ENCODE data around the gene SEC61B.
"Not testable (repeated sequence)": the region's sequence is repeated elsewhere in the genome, so short reads cannot be mapped to it uniquely, and the experiment has no call there.

Gene SEC61B

DNA sequence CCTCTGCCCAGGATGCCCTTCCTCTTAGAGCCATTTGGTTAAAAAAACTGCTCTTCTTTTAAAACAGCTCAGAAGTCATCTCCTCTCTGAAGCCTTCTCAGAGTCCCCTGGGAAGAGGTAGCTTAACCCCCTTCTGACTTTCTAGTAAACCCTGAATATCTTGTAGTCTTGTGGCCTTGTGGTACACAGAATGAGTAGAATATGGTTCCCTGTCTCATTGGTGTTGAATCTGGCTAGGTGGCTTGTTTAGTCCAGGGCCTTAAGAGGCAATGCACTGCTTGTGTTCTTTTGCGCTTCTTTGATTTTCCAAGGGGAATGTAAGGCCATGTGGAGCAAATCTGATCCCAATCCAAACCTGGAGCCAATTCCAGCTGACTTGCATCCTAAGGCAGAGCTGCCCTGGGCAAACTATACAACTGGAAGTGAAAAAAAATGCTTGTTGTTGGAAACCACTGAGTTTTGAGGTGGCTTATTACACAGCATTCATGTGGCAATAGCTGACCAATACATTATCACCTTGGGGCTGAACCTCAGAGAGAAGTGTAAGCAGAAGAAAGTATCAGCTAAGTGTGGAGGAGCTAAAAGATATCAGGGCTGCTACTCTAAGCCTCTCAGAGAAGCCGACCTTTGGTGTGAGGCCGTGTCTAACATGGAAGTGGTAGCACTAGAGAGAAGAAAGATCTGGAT, 31.3 kb upstream of the SEC61B start:
- H3K4me3 ChIP-seq (ENCODE audit: low read depth, low read length), result no peak overlapping the region
- no peak for TF ChIP-seq CTCF (IDR thresholded peaks at IDR 0.05; ENCODE audit: control insufficient read depth, extremely low read depth, insufficient read depth)
- DNase-seq (ENCODE audit: low read depth), result no peak

GRCh38 chr9:99192786-99193465, 29.2 kb upstream of the SEC61B start:
- TF ChIP-seq CTCF (IDR thresholded peaks at IDR 0.05; ENCODE audit: control insufficient read depth, extremely low read depth, insufficient read depth), result no peak
- no peak overlapping the region for H3K4me3 ChIP-seq (ENCODE audit: low read depth, low read length)
- DNase-seq (ENCODE audit: low read depth), result no peak

GRCh38 chr9:99193466-99193821, 28.6 kb upstream of the SEC61B start:
- DNase-seq (ENCODE audit: low read depth), result no peak
- no peak for TF ChIP-seq CTCF (IDR thresholded peaks at IDR 0.05; ENCODE audit: control insufficient read depth, extremely low read depth, insufficient read depth)
- no peak overlapping the region for H3K4me3 ChIP-seq (ENCODE audit: low read depth, low read length)

- not testable (repeated sequence) for H3K4me3 ChIP-seq (ENCODE audit: low read depth, low read length); DNase-seq (ENCODE audit: low read depth)
Observed at GRCh38 chr9:99196484-99196883, 25.6 kb upstream of the SEC61B start.

- TF ChIP-seq CTCF (IDR thresholded peaks at IDR 0.05; ENCODE audit: control insufficient read depth, extremely low read depth, insufficient read depth), result no peak
- H3K4me3 ChIP-seq (ENCODE audit: low read depth, low read length), result no peak overlapping the region
- no peak for DNase-seq (ENCODE audit: low read depth)
Observed at GRCh38 chr9:99197124-99197630, 24.9 kb upstream of the SEC61B start.

DNA sequence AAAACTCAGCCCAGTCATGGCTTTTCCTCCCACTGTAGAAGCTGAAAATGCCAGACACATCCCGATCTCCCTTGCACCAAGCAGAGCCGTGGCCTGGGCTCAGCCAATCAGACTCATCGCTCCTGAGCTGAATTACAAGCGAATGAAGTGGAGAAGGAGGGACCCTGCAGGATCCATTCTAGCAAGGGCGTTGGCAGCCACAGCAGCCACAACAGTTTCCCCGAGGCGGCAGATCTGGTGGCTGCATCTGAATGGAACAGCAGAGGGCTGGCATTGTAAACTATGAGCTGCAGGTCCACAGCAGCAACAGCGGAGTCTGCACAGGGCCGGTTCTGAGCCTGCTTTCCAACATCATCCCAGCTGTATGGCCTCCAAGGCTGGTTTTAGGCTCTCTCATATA, 24.1 kb upstream of the SEC61B start:
- no peak overlapping the region for H3K4me3 ChIP-seq (ENCODE audit: low read depth, low read length)
- DNase-seq (ENCODE audit: low read depth), result no peak
- TF ChIP-seq CTCF (IDR thresholded peaks at IDR 0.05; ENCODE audit: control insufficient read depth, extremely low read depth, insufficient read depth), result no peak

GRCh38 chr9:99199938-99200539, 22.0 kb upstream of the SEC61B start:
- no peak for TF ChIP-seq CTCF (IDR thresholded peaks at IDR 0.05; ENCODE audit: control insufficient read depth, extremely low read depth, insufficient read depth)
- DNase-seq (ENCODE audit: low read depth), result no peak
- H3K4me3 ChIP-seq (ENCODE audit: low read depth, low read length), result no peak overlapping the region

All from LNCaP clone FGC (cell line).